Measurements from ENCODE around the gene CAMKK1.
"Not testable (repeated sequence)": the region's sequence is repeated elsewhere in the genome, so short reads cannot be mapped to it uniquely, and the experiment has no call there.

Gene CAMKK1

DNA sequence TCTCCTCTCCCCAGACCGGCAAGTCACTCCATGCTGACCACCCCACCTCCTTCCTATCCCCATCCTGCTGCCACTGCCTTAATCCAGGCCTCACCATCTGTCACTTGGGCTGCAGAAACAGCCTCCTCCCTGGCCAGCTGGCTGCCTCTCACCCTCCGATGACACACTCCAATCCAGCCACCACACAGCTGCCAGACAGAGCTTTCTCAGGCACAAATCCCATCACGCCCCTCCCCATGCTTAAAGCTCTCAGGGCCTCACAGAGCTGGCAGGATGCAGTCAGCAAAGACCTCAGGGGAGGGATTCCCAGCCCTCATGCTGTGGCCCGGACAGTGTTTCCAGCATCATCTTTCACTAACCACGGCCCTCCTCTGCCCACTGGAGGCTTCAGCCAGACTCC, 13.7 kb downstream of the CAMKK1 start:
- DNase-seq (ENCODE audit: low spot score), result no peak

DNA sequence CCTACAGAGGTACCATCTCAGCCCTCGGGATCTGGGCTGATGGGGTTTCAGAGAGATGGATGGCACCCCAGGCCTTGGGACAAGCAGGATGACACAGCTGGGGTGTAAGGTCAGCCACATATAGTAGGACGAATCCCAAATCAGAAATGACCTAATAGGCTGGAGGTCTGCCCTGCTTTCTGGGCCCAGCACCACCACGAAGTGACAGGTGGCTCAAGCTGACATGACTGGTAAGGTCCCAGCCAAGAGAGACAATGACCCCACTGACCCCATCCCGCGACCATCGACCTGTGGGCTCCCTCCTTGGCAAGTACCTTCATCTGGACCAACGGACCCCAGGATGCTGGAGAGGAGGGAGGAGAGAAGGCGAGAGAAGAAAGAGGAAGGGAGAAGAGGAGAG, 15.6 kb downstream of the CAMKK1 start:
- DNase-seq (ENCODE audit: low spot score), result no peak

DNA sequence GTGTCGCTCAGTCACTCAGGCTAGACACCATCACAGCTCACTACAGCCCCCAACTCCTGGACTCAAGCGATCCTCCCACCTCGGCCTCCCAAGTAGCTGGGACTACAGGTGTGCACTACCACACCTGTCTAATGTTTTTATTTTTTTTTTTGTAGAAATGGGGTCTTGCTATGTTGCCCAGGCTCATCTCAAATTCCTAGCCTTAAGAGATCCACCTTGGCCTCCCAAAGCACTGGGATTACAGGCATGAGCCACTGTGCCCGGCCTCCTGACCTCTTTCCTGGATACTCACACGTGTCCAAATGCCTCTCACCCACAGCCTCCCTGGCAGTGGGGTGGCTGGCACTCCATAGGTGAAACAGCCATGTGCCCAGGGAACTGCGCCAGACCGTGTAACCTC, 17.5 kb downstream of the CAMKK1 start:
- no peak for DNase-seq (ENCODE audit: low spot score)

DNA sequence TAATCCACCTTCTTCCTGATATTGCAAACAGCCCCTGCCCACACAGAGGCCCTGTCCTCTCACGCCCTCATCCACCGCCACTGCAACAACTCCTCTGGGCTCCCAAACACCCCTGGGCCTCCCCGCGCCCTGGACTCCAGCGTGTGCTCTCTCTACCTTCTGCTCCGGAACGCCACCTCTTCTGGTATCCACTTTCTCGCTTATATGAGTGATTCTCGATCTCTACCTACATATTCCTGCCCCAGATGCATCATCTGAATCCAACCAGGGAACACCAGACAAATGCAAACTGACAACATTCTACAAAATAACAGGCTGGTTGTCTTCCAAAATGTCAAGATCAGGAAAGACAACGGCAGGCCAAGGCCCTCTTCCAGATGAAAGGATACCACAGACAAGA, 19.0 kb downstream of the CAMKK1 start:
- no peak for DNase-seq (ENCODE audit: low spot score)

DNA sequence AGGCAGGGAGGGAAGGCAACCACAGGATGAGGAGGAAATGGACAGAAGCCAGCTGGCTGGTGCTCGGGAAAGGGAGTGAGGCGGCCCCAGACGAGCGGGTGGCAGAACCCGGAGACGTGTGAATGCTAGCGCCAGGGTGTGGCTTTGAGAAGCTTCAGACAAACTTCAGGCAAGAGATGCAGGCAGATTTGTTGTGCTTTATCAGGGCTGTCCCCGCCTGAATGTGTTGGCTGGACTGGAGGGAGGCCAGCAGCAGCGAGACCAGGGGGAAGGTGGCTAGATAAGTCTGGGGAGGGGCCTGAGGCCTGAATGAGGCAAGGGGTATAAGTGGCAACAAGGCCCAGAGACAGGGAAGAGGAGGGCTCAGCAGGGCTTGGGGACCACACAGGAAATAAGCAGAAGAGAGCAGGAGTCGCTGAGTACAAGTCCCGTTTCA, 22.0 kb downstream of the CAMKK1 start:
- DNase-seq (ENCODE audit: low spot score), result no peak

DNA sequence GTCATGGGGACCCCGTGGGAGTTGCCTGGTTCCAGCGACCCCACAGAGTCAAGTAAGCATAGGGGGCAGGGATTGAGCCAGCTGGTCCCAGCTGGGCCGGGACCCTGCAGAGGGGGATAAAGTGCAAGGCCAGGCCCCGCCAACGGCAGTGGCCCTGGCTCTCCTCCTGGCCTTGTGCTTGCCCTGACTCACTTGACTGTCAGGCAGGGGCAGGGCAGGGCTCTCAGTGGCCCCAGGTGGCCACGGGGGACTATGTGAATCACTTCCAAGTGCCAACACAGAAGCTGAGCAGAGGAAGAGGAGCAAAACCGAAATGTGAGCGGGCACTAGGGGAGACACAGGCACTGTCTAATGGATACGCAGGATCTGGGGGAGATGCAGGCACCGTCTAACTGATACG, 25.2 kb downstream of the CAMKK1 start:
- DNase-seq (ENCODE audit: low spot score), result no peak

DNA sequence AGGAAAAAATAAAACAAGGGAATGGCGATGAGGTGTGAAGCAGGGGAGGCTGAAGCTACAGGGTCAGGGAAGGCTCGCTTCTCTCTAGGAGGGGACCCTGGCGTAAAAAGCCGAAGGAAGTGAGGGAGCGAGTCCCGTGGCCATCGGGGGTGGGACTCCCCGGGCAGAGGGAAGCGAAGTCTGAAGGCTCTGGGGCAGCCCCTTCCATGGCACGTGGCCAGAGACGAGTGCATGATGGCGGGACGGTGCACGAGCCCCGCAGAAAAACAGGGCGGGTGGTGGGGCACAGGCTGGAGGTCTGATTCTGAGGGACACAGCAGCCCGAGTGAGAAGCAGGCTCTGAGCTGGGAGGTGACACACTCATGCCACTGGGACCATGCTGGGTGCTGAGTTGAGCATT, 25.7 kb downstream of the CAMKK1 start:
- DNase-seq (ENCODE audit: low spot score), result no peak

DNA sequence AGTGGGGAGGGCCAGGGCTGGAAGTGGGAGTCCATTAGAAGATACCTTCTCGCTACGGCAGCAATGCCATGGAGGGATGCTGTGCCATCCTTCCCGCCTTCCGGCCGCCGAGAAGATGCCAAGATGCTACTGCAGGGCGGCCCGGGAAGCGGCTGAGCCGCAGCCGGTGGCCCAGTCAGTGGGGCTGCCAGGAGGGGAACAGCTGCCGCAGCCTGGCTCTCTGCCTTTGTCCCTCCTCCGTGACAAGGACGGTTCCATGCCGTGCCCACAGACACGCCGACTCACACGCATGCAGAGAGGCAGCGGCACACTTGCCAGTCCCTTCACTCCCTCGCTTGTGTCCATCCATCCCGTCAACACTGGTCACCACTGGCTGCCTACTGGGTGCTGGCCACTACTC, 26.6 kb downstream of the CAMKK1 start:
- DNase-seq (ENCODE audit: low spot score), result no peak

DNA sequence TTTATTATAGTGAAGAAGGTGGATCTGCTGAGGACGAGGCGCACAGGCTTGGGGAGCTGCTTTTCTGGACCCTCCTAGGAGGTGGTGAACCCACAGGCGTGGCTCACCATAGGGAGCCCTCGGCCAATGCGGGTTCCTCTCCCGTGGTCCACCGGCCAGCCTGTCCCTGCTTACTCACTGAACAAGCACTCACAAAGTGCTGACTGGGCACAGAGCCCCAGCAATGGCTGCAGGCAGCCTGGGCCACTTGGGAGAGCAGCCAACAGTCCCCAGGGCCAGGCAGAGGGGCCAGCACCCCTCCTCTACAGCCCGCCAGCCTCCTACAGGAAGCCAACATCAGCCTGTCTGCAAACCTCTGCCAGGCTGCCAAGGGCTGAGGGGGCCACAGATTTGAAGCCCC, 27.7 kb downstream of the CAMKK1 start:
- no peak for DNase-seq (ENCODE audit: low spot score)

DNA sequence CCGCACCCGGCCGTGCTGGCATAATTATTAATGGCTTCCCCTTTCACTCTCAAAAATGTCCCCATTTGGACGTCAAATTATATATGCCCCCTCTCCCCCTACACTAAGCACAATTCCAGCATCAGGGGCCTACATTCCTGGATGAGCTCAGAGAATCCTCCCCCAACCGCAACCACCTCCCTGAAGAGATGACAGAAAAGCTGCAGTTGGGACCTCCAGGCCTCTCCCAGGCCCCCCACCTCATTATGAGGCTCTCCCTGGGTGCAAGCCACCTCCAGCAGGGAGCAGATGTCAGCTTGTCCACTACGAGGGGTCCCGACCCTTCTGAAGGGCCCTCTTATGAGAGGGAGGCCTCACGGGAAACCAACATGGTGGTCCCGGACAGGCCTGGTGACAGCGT, 28.3 kb downstream of the CAMKK1 start:
- no peak for DNase-seq (ENCODE audit: low spot score)

DNA sequence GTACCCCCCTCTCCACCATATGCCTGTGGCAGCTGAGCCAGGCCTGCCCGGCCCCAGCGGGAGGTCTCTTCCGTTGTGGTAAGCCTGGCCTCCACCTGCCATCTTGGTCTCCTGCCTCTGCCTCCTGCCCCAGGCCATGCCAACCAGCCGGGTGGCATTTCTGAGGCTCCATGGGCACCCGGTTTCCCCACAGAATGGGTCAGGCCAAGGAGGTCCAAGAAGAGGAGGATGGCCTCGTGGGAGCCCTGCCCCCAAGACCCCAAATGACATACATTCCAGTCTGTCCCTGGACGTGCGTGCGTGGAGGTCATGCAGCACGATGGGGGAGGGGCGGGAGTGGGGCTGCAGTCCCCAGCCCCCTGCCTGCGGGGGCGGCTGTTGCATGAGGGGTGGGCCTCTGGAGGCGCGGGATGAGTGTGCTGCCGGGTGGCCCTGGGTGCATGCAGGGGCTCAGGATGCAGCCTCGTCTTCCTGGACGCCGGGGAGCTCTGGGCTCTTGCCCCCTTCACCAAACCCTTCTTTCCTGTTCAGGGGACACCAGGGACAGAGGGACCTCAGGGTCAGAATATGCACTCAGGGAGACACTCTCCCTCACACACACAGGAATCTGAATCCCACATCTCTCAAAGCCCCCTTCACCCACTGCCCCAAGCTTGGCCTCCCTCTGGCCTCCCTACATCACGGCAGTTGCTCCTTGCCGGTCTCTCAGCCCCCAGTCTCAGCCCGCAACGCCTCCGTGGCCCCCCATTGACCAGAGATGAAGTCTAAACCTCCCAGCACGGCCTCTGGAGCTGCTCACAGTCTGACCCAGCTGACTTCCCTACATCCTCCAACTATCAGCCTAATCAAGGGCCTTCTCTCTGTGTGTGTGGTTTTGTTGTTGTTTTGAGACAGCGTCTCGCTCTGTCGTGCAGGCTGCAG, 30.8 kb downstream of the CAMKK1 start:
- no peak for DNase-seq (ENCODE audit: low spot score)

DNA sequence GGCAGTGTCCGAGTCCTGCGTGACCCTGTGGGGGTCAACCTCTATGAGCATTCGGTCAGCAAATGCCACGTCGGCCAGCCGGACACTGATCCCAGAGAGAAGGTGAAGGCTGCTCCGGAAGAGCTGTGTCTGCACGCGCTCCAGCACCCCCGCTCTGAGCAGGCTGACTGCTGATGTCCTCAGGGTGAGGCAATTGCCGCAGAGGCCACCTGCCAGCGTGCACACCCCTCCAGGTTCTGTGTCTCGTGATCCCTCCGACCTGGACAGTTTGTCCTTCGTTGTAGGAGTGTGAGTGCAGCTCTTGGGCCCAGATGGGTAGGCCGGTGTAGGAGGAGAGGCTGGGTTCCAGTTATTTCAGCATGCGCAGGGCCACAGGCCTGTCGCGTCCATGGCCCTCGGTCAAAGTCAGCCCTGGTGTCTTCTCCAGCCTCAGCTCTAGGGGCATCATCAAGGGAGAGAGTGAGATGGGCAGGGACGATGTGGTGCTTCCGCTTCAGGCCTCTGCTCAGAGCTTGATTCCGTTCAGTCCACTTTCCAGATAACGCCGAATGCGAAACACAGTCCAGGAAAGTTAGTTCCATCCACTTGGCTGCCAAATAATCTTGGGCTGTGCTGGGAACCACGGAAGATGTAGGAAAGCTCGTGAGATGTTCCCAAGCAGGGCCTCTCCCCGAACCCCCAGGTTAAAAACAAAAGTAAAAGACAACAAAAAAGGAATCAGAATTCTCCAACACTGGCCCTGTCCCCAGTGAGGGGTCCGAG, 31.7 kb downstream of the CAMKK1 start:
- DNase-seq (ENCODE audit: low spot score), result no peak

DNA sequence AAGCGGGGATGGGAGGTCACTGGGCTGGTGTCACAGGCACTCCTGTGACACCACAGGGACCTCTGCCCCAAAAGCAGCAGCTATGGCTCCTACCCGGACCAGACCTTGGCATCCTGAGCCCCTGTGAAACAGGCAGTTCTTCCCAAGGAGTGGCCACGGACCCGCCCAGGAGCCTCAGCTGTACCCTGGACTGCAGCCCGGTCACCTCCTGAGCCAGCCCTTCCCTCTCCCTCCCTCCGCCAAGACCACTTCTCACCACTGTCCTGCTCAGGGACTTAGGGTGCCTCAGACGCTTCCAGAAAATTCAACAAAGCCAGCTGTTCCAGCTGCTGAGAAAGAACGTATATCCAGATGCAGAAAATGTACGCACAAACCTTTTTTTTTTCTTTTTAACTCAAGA, 32.9 kb downstream of the CAMKK1 start:
- no peak for DNase-seq (ENCODE audit: low spot score)

DNA sequence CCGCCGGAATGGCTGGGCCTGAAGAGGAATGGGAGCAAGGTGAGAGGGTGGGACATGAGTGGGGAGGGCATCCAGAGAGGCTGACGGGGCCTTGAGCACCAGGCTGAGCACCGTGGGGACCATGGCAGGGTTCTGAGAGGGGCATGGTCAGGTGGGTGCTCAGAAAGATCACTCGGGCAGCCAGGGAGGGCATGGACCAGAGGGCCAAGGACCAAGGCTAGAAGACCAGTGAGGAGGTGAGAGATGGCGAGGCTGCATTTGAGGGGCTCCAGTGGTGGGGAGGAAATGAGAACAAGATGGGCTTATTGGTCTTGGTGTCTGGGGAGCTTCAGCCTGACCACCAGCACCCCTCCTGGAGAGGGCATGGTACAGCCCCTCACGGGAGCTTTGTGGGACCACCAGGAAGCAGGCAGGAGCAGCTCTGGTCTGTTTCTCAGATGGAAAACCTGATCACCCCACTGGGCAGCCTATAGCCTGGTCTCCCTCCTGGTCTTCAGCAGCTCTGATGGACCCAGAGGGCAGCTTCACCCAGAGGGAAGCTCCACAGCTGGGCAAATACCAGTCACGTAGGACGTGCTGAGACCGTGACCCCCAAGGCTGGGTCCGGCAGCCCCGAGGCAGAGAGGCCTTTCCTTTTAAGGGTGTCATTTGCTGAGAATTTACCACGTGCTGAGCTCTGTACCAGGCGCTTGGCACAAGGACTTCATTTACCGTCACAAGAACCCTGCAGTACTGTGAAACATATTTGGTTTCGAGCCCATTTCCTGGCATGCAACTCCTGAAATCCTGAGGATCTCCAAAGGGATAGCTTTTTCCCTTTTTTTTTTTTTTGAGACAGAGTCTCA, 35.4 kb downstream of the CAMKK1 start:
- no peak for DNase-seq (ENCODE audit: low spot score)

DNA sequence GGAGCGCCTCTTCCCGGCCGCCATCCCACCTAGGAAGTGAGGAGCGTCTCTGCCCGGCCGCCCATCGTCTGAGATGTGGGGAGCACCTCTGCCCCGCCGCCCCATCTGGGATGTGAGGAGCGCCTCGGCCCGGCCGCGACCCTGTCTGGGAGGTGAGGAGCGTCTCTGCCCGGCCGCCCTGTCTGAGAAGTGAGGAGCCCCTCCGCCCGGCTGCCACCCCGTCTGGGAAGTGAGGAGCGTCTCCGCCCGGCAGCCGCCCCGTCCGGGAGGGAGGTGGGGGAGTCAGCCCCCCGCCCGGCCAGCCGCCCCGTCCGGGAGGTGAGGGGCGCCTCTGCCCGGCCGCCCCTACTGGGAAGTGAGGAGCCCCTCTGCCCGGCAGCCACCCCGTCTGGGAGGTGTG, 38.6 kb downstream of the CAMKK1 start:
- DNase-seq (ENCODE audit: low spot score), result not testable (repeated sequence)

DNA sequence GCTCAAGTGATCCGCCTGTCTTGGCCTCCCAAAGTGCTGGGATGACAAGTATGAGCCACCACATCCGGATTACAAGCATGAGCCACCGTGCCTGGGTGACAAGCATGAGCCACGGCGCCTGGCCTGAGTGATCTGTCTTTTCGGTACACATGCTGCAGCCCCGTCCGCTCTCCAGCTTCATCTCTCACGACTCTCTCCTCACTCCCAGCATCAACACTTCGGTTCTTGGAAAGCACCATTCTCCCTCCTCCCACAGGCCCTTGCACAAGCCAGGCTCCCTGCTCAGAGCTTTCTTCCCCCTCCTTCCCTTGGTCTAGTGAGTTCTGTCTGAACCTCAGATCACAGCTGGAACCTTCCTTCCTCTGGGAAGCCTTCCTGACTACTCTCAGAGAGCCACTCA, 40.3 kb downstream of the CAMKK1 start:
- no peak for DNase-seq (ENCODE audit: low spot score)

DNA sequence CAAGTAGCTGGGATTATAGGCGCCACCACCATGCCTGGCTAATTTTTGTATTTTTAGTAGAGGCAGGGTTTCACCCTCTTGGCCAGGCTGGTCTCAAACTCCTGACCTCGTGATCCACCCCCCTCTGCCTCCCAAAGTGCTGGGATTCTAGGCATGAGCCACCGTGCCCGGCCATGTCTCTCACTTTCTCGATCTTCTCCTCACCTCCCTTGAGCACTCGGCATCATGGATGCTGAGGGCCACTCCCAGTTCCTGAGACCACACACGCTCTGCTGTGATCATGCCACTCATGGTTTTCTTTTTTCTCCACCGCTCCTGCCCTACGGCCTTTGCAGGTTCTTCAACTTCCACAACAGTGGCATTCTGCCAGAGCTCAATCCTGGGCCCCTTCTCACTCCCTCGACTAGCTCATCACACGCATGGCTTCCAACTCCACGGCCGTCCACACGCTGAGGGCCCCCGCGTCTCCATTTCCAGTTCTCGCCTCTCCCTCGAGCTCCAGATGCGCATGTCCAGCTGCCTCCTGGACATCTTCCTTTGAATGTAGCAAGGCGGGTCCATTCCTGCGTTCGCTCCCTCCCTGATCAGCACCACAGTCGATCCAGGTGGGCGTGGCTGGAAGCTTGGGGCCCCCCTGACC, 41.3 kb downstream of the CAMKK1 start:
- no peak for DNase-seq (ENCODE audit: low spot score)

DNA sequence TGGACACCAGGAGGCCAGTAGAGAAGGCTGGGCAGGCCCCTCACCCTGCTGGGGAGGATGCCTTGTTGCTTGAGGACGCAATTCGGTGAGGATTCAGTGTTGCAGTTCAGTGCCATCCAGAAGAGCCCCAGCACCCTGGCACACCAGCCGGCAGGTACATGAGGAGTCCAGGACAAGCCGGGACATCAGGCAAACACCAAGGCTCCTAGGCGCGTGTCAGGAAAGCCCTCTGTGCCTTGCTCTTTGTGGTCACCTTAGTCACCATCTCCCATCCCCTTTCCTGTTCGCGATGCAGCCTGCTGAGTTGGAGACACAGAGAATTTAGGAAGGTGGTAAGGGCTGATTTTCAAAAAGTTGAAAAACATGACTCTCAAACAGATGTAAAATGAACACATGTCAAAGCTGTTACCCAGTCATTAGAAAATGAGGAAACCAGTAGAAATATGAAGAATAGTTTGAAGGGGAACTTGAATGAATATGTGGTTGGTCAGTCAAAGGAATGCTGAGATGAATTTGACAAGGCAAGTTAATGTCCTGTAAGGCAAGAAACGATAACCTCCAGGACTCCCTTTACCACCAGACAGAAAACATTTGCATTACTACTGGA, 44.5 kb downstream of the CAMKK1 start:
- DNase-seq (ENCODE audit: low spot score), result no peak

DNA sequence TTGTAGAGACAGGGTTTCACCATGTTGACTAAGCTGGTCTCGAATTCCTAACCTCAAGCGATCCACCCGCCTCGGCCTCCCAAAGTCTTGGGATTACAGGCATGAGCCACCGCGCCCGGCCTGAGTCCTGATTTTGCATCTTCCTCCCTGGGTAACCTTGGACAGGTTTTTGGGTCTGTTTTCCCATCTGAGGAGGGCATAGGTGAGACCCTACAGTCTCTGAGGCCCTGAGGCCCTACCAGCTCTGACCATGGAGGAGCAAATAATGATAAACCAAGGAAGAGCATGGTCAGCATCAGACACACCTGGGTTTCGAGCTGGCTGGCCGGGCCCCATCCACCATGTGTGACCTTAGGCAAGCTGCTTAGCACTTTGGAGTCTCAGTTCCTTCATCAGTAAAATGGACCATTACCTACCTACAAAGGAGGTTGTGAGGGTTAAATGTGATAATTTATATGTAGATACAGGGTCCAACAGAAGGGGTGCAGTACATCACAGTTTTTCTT, 45.6 kb downstream of the CAMKK1 start:
- DNase-seq (ENCODE audit: low spot score), result no peak

DNA sequence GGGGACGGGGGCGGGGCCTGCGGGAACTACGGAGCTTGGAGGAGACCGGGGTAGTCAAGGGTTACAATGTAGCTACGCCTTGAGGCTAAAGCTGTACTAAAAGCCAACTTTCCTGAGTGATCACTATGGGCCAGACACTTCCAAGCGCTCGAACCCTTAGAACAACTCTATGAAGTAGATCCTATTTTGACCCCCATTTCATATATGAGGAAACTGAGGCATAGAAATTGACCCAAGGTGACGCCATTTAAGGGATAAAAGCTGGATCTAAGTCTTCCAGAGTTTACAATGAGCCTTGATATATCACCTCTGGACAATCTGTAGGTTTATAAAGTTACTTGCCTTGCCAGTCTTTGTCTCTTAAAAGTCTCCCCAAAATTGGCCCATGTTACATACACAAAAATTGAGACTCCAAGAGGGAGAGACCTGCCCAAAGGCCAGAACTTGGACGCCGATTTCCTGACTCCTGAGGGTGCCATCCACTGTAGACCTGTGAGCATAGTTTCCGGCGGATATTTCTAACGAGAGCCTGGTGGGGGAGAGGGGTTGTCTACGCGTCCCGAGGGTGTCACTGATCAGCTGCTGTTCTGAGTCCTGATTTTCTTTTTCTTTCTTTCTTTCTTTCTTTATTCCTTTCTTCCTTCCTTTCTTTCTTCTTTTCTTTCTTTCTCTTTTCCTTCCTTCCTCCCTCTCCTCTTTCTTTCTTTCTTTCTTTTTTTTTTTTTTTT, 46.3 kb downstream of the CAMKK1 start:
- DNase-seq (ENCODE audit: low spot score), result no peak
